ENCODE results near the gene C1QTNF12. TPM values are rescaled to one million over a fixed set of nuclear protein-coding genes. Genes with fewer than 3 reads are reported as not detected.
A peak's percentile ranks its signal among the peaks of the same experiment; 100 is the strongest.

C1QTNF12 gene
- total RNA-seq, 2 donors from 2014 or later, result 21.3 to 34.2 TPM

- intact Hi-C loops (cut with DNase I), result no loop called here
- Histone ChIP-seq H3K9ac (ENCODE audit: low read depth in 2 of 2, low read length in 2 of 2) (no peak overlapping the region), H3K4me1 (peaks cover 13% of the 10 kb centered on the region), H3K27me3 (peaks cover 21% of the 10 kb centered on the region), H3K36me3 (no peaks in the 10 kb centered on the region), H3K9me3 (no peaks in the 10 kb centered on the region), H3K27ac (no peak overlapping the region), H3K4me3 (no peak overlapping the region)
- no peak for DNase-seq
- TF ChIP-seq, protein P1, sequence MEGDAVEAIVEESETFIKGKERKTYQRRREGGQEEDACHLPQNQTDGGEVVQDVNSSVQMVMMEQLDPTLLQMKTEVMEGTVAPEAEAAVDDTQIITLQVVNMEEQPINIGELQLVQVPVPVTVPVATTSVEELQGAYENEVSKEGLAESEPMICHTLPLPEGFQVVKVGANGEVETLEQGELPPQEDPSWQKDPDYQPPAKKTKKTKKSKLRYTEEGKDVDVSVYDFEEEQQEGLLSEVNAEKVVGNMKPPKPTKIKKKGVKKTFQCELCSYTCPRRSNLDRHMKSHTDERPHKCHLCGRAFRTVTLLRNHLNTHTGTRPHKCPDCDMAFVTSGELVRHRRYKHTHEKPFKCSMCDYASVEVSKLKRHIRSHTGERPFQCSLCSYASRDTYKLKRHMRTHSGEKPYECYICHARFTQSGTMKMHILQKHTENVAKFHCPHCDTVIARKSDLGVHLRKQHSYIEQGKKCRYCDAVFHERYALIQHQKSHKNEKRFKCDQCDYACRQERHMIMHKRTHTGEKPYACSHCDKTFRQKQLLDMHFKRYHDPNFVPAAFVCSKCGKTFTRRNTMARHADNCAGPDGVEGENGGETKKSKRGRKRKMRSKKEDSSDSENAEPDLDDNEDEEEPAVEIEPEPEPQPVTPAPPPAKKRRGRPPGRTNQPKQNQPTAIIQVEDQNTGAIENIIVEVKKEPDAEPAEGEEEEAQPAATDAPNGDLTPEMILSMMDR (IDR thresholded peaks at IDR 0.05), result no peak
Observed at GRCh38 chr1:1284221-1285101, 37.9 kb upstream of the C1QTNF12 start.

- Histone ChIP-seq H3K4me1 (peaks cover 13% of the 10 kb centered on the region), H3K27me3 (peaks cover 21% of the 10 kb centered on the region), H3K36me3 (no peaks in the 10 kb centered on the region), H3K9me3 (no peaks in the 10 kb centered on the region), H3K27ac (no peak overlapping the region), H3K9ac (ENCODE audit: low read depth in 2 of 2, low read length in 2 of 2) (no peak overlapping the region), H3K4me3 (no peak overlapping the region)
- no peak for DNase-seq
- TF ChIP-seq, protein P1 (IDR thresholded peaks at IDR 0.05), result no peak
- intact Hi-C loops (cut with DNase I), result no loop called here
Observed at GRCh38 chr1:1283821-1284220, 37.3 kb upstream of the C1QTNF12 start.

DNA sequence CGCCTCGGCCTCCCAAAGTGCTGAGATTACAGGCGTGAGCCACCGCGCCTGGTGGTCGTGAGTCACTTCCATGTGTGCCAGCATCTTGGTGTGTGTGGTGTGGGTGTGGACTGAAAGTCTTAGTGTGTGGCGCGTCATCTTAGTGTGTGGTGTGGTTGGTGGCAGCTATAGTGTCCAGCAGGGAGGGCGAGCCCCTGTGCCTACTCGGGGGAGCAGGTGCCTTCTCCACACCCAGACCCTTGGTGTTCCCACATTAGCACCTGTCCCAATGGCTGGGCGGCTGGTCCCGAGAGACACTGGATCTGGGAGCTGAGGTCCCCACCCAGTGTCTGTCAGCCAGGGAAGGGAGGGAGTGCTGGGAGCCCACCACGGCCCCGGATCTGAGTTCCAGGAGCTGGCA lies 36.5 kb upstream of the C1QTNF12 start:
- no peak overlapping the region for H3K4me3 ChIP-seq
- no peak overlapping the region for H3K27ac ChIP-seq
- no peak for DNase-seq
- H3K4me1 ChIP-seq, result peaks cover 13% of the 10 kb centered on the region
- TF ChIP-seq, protein P1 (IDR thresholded peaks at IDR 0.05), result no peak
- H3K36me3 ChIP-seq, result no peaks in the 10 kb centered on the region
- no peak overlapping the region for H3K9ac ChIP-seq (ENCODE audit: low read depth in 2 of 2, low read length in 2 of 2)
- intact Hi-C loops (cut with DNase I), result no loop called here
- peaks cover 21% of the 10 kb centered on the region for H3K27me3 ChIP-seq
- H3K9me3 ChIP-seq, result no peaks in the 10 kb centered on the region

- H3K9me3 ChIP-seq, result no peaks in the 10 kb centered on the region
- intact Hi-C loops (cut with DNase I), result no loop called here
- H3K36me3 ChIP-seq, result no peaks in the 10 kb centered on the region
- H3K27me3 ChIP-seq, result peaks cover 12% of the 10 kb centered on the region
- TF ChIP-seq, protein P1 (IDR thresholded peaks at IDR 0.05), result no peak
- peak overlapping the region; percentile 61 for H3K27ac ChIP-seq
- H3K9ac ChIP-seq (ENCODE audit: low read depth in 2 of 2, low read length in 2 of 2), result peak overlapping the region in 1 of 2 donors; percentile 51
- H3K4me1 ChIP-seq, result peaks cover 13% of the 10 kb centered on the region
- H3K4me3 ChIP-seq, result no peak overlapping the region
- DNase-seq, result peak; percentile 93
Observed at GRCh38 chr1:1281533-1282321, 35.2 kb upstream of the C1QTNF12 start.

- intact Hi-C loops (cut with DNase I), result no loop called here
- TF ChIP-seq, protein P1 (IDR thresholded peaks at IDR 0.05), result no peak
- peaks cover 13% of the 10 kb centered on the region for H3K4me1 ChIP-seq
- no peak for DNase-seq
- H3K36me3 ChIP-seq, result no peaks in the 10 kb centered on the region
- H3K4me3 ChIP-seq, result no peak overlapping the region
- peak overlapping the region in 1 of 2 donors; percentile 38 for H3K9ac ChIP-seq (ENCODE audit: low read depth in 2 of 2, low read length in 2 of 2)
- H3K27ac ChIP-seq, result no peak overlapping the region
- H3K9me3 ChIP-seq, result no peaks in the 10 kb centered on the region
- peaks cover 5% of the 10 kb centered on the region for H3K27me3 ChIP-seq
Observed at GRCh38 chr1:1280782-1281481, 34.4 kb upstream of the C1QTNF12 start.

Data from colonic mucosa (tissue), 4 donors.